ENCODE results near the gene CEACAM19.

GRCh38 chr19:44645407-44646048, 25.8 kb upstream of the CEACAM19 start:
- TF ChIP-seq CTCF (conservative IDR thresholded peaks at IDR 0.05; ENCODE audit: low read depth, low read length) (no peak), RAD21 (IDR thresholded peaks at IDR 0.05; ENCODE audit: low read length) (no peak), POLR2A (IDR thresholded peaks at IDR 0.05; ENCODE audit: low read depth, low read length) (no peak), SMC3 (IDR thresholded peaks at IDR 0.05; ENCODE audit: low read depth, low read length) (no peak), CEBPB (IDR thresholded peaks at IDR 0.05; ENCODE audit: low read depth, low read length) (no peak)

Data from IMR-90 (cell line).